Measurements from ENCODE around the gene CMTM3. TPM values are rescaled to one million over a fixed set of nuclear protein-coding genes. Genes with fewer than 3 reads are reported as not detected.

The CMTM3 gene
- total and polyA plus RNA-seq, 9 of the 15 experiments (the other 6 are each of a cell fraction or from before 2014, with no cell fraction given): 4.6 to 33.4 (median 17.5) TPM

- no peak for TF ChIP-seq TFE3 (CRISPR knock-in tag; IDR thresholded peaks at IDR 0.05)
- TF ChIP-seq FOXK2 (conservative IDR thresholded peaks at IDR 0.05 in 1 of 2, IDR thresholded peaks at IDR 0.05 in 1 of 2; ENCODE audit: low read depth in 2 of 2): no peak
- peak in 1 of 2 experiments; percentile 21; a peak in 1 of 4 replicates for TF ChIP-seq MAZ (CRISPR knock-in tag; conservative IDR thresholded peaks at IDR 0.05 in 1 of 2, IDR thresholded peaks at IDR 0.05 in 1 of 2)
- TF ChIP-seq RBM22 (IDR thresholded peaks at IDR 0.05; ENCODE audit: low read depth, low read length, poor library complexity, severe bottlenecking): no peak
- TF ChIP-seq PTTG1 (tag; IDR thresholded peaks at IDR 0.05; ENCODE audit: low read depth): no peak
- TF ChIP-seq DEAF1 (CRISPR knock-in tag; IDR thresholded peaks at IDR 0.05): peak; percentile 95
- peak; percentile 12 for TF ChIP-seq CTCFL (IDR thresholded peaks at IDR 0.05; ENCODE audit: borderline replicate concordance, insufficient read depth, low read depth, low read length, poor library complexity, severe bottlenecking)
- TF ChIP-seq MCM2 (IDR thresholded peaks at IDR 0.05; ENCODE audit: low read depth): no peak
- TF ChIP-seq, protein P1, sequence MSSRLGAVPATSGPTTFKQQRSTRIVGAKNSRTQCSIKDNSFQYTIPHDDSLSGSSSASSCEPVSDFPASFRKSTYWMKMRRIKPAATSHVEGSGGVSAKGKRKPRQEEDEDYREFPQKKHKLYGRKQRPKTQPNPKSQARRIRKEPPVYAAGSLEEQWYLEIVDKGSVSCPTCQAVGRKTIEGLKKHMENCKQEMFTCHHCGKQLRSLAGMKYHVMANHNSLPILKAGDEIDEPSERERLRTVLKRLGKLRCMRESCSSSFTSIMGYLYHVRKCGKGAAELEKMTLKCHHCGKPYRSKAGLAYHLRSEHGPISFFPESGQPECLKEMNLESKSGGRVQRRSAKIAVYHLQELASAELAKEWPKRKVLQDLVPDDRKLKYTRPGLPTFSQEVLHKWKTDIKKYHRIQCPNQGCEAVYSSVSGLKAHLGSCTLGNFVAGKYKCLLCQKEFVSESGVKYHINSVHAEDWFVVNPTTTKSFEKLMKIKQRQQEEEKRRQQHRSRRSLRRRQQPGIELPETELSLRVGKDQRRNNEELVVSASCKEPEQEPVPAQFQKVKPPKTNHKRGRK (tag; IDR thresholded peaks at IDR 0.05): no peak
- no peak for TF ChIP-seq PTBP1 (IDR thresholded peaks at IDR 0.05; ENCODE audit: low read depth, low read length)
- 0 out of 2 replicates have a peak, but pooled peaks have one; percentile 50 for TF ChIP-seq CC2D1A (IDR thresholded peaks at IDR 0.05)
- TF ChIP-seq, protein P2, sequence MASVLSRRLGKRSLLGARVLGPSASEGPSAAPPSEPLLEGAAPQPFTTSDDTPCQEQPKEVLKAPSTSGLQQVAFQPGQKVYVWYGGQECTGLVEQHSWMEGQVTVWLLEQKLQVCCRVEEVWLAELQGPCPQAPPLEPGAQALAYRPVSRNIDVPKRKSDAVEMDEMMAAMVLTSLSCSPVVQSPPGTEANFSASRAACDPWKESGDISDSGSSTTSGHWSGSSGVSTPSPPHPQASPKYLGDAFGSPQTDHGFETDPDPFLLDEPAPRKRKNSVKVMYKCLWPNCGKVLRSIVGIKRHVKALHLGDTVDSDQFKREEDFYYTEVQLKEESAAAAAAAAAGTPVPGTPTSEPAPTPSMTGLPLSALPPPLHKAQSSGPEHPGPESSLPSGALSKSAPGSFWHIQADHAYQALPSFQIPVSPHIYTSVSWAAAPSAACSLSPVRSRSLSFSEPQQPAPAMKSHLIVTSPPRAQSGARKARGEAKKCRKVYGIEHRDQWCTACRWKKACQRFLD (CRISPR knock-in tag; IDR thresholded peaks at IDR 0.05): no peak
- TF ChIP-seq C11orf30 (IDR thresholded peaks at IDR 0.05; ENCODE audit: low read depth): no peak
- TF ChIP-seq, protein P3, sequence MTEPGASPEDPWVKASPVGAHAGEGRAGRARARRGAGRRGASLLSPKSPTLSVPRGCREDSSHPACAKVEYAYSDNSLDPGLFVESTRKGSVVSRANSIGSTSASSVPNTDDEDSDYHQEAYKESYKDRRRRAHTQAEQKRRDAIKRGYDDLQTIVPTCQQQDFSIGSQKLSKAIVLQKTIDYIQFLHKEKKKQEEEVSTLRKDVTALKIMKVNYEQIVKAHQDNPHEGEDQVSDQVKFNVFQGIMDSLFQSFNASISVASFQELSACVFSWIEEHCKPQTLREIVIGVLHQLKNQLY (CRISPR knock-in tag; conservative IDR thresholded peaks at IDR 0.05): no peak
- TF ChIP-seq FOXA3 (CRISPR knock-in tag; conservative IDR thresholded peaks at IDR 0.05 in 1 of 2, IDR thresholded peaks at IDR 0.05 in 1 of 2): no peak
- TF ChIP-seq PCBP2 (IDR thresholded peaks at IDR 0.05; ENCODE audit: low read depth, low read length, poor library complexity, severe bottlenecking): no peak
Observed at GRCh38 chr16:66588981-66589713, 15.4 kb upstream of the CMTM3 start (continued).
